Cardiac muscle cell (in vitro differentiated cells and primary cell): ENCODE measurements around the gene MNT. TPM values are rescaled to one million over a fixed set of nuclear protein-coding genes. Genes with fewer than 3 reads are reported as not detected.

Experiments used
- DNase-seq, 2 donors: peaks; one replicate each; pipeline versions ENCODE4 v3.0.0 to v3.0.0-alpha.2; 2010 to 2017; ENCODE audit warnings: low read depth in 1 of 2, low spot score in 1 of 2
- H3K27ac ChIP-seq: fragments of 200-600 bp; sonication (generic); 2 replicates; pipeline ENCODE4 v1.5.1; 2016
- H3K27me3 ChIP-seq: fragments of 200-600 bp; sonication (generic); 2 replicates; pipeline ENCODE4 v1.6.0; 2016; ENCODE audit warnings: control low read depth
- H3K36me3 ChIP-seq: fragments of 200-600 bp; sonication (generic); 2 replicates; pipeline ENCODE4 v1.5.1; 2016; ENCODE audit warnings: control low read depth
- H3K4me1 ChIP-seq: fragments of 200-600 bp; sonication (generic); 2 replicates; pipeline ENCODE4 v1.8.1; 2017; ENCODE audit warnings: low read depth, mild to moderate bottlenecking, mixed run types
- H3K4me3 ChIP-seq: fragments of 200-600 bp; sonication (generic); 2 replicates; pipeline ENCODE4 v1.5.1; 2016; ENCODE audit warnings: mild to moderate bottlenecking
- H3K9me3 ChIP-seq: fragments of 200-600 bp; sonication (generic); 2 replicates; pipeline ENCODE4 v1.5.1; 2017; ENCODE audit warnings: low read depth, mild to moderate bottlenecking, control low read depth
- CTCF ChIP-seq: IDR thresholded peaks from 2 replicates; pipeline ENCODE4 v1.5.1; 2012; ENCODE audit warnings: low read depth, mild to moderate bottlenecking, low read length
- polyA plus RNA-seq: library from polyadenylated mRNA; unstranded; fragments of >200 nt; fragmentation: Nextera tagmentation; extraction: Ambion mirVana; gene quantifications from 2 replicates; pipeline ENCODE4 v1.2.1, GENCODE V29; 2016
- total RNA-seq: library from RNA; depleted of rRNA; stranded (reverse); fragments of >200 nt; gene quantifications from 2 replicates; pipeline ENCODE4 v1.2.3, GENCODE V29; 2016

MNT gene
- total and polyA plus RNA-seq, 2 experiments from 2014 or later, result 7.3 to 17.4 TPM

GRCh38 chr17:2336215-2336851 lies 64.5 kb downstream of the MNT start, which contains the start of gene TSR1:
TSR1 (minus strand) TSS chr17:2336457; CDS start chr17:2336427, 30 bp downstream.
- H3K9me3 ChIP-seq, result no peaks in the 10 kb centered on the region
- H3K36me3 ChIP-seq, result peaks cover 33% of the 10 kb centered on the region
- peak; percentile 25 for TF ChIP-seq CTCF
- peak within 1 kb of the TSS; percentile 77 for H3K27ac ChIP-seq
- H3K27me3 ChIP-seq, result no peaks in the 10 kb centered on the region
- H3K4me1 ChIP-seq, result peaks cover 4% of the 10 kb centered on the region
- DNase-seq, result peak; percentile 93 to 95
- H3K4me3 ChIP-seq, result peak within 1 kb of the TSS; percentile 100

GRCh38 chr17:2335726-2336214 lies 65.1 kb downstream of the MNT start:
- Histone ChIP-seq H3K4me1 (peaks cover 4% of the 10 kb centered on the region), H3K27me3 (no peaks in the 10 kb centered on the region), H3K4me3 (peak overlapping the region; percentile 100), H3K36me3 (peaks cover 38% of the 10 kb centered on the region), H3K27ac (peak overlapping the region; percentile 74), H3K9me3 (no peaks in the 10 kb centered on the region)
- no peak for TF ChIP-seq CTCF
- no peak for DNase-seq

Other genes starting within 250 kb of the MNT start
- 50.8 and 54.8 TPM in 2 replicates for gene SMG6, start 97.3 kb downstream of the MNT start, total RNA-seq
- 23.0 and 25.9 TPM in 2 replicates for gene SMG6, start 97.3 kb downstream of the MNT start, polyA plus RNA-seq
- gene SRR, start 97.1 kb downstream of the MNT start, total RNA-seq, result 27.7 and 28.3 TPM in 2 replicates
- gene SRR, start 97.1 kb downstream of the MNT start, polyA plus RNA-seq, result 27.9 and 49.9 TPM in 2 replicates
- gene TSR1, start 64.6 kb downstream of the MNT start, total RNA-seq, result 47.1 and 52.6 TPM in 2 replicates
- gene TSR1, start 64.6 kb downstream of the MNT start, polyA plus RNA-seq, result 34.0 and 43.1 TPM in 2 replicates
- gene SGSM2, start 63.6 kb downstream of the MNT start, total RNA-seq, result 93.3 and 106 TPM in 2 replicates
- gene SGSM2, start 63.6 kb downstream of the MNT start, polyA plus RNA-seq, result 99.3 and 107 TPM in 2 replicates
- 17.4 and 23.9 TPM in 2 replicates for gene METTL16, start 110.8 kb upstream of the MNT start, total RNA-seq
- 19.3 and 22.2 TPM in 2 replicates for gene METTL16, start 110.8 kb upstream of the MNT start, polyA plus RNA-seq
- 46.5 and 79.3 TPM in 2 replicates for gene PAFAH1B1, start 192.6 kb upstream of the MNT start, total RNA-seq
- gene PAFAH1B1, start 192.6 kb upstream of the MNT start, polyA plus RNA-seq, result 49.3 and 106 TPM in 2 replicates